ENCODE measurements around the gene LDLRAD3. TPM values are rescaled to one million over a fixed set of nuclear protein-coding genes. Genes with fewer than 3 reads are reported as not detected.

The LDLRAD3 gene
- total and polyA plus RNA-seq, 3 experiments from 2014 or later: 0.09 to 0.44 TPM; not detected in 1

DNA sequence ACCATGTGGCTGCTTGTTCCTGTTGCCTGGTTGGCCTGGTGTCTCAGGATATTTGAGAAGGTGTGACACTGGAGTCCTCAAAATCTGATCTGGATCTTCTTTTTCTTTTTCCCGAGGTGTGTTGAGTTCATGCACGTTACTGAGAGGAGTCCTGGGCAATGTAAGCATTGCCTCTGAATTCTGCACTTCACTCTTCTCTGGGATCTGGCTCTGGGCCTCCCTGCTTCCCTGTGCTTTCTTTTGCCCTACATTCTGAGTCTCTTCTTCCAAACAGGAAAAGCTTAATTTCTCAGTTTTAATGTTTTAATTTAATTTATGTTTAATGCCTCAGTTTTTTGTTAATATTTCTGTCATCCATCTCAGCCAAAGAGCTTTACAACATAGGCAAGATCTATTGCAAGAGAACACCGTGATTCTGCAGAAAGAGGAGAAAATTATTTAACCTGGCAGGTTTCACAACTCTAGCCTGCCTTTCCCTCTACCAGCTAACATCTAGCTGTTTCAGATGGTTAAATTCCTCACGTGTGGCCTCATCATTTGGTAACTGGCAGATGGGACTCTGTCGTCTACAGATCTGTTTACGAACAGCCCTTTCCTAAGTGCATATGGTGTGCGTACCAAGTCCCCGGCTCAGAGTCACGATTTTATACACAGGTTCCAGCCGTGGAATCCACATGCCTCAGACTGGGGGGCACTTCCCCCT, 24.7 kb downstream of the LDLRAD3 start:
- H3K27ac ChIP-seq (ENCODE audit: low read depth, low read length): no peak overlapping the region
- peak overlapping the region in 1 of 8 donors; percentile 26 for H3K27ac Mint-ChIP-seq
- POLR2A ChIA-PET: no interaction called here
- H3K36me3 Mint-ChIP-seq: no peaks in the 10 kb centered on the region
- no peak overlapping the region for H3K4me3 ChIP-seq (ENCODE audit: low read length)
- no peaks in the 10 kb centered on the region for H3K36me3 ChIP-seq (ENCODE audit: insufficient read depth, low read length)
- H3K9me3 Mint-ChIP-seq: peaks cover 0 to under 1% (median 0%) of the 10 kb centered on the region in 5 donors
- H3K4me1 Mint-ChIP-seq: no peaks in the 10 kb centered on the region
- CTCF ChIA-PET: no interaction called here
- H3K4me1 ChIP-seq (ENCODE audit: insufficient read depth, low read length): no peaks in the 10 kb centered on the region
- no peak for DNase-seq
- H3K27me3 ChIP-seq (ENCODE audit: insufficient read depth, low read length, poor library complexity, severe bottlenecking): no peaks in the 10 kb centered on the region
- peaks cover 3 to 12% of the 10 kb centered on the region in 2 donors for H3K27me3 Mint-ChIP-seq
- H3K9me3 ChIP-seq (ENCODE audit: low read length): no peaks in the 10 kb centered on the region
- H3K4me3 Mint-ChIP-seq: no peak overlapping the region

DNA sequence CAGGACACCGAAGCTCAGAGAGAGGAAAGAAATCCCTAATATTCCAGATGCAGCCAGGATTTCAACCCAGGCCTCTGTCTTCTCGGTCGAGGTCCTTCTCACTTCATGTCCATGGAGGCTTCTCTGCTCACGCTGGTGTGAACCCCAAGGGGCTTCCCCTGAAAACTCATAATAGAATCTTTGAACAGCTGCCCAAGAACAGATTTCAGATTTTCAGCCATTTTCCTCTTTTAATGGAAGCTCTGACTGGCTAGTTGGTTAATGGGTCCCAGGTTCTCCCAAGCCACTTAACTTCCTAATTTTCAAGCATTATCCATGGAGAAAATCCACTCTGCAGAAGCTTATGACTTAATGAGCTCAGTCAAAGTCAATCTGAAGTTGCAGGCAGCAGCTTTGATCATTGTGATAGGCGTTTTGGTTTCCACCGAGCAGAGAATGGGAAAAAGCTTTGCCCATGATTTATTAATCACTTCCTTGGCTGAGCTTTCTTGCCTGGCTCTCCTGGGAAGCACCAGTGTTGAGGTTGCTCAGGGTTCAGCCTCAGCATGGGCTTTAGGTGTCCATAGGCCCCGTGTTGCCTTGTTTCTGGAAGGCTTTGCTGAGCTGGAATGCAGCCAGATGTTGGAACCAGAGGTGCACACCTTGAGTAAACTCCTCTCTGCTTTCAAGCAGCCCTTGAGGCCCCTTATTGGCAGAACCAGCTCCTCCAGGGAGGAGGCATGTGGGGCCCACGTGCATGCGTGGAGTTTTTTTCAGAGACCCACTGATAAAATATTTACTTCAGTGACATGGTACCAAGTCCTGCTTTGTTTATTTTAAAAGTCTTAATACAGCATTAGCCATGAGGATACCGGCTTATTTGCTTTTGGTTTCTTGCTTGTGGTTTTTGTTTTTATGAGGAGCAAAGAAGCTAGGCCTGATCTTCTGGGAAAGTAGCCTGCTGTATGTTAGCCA, 25.5 kb downstream of the LDLRAD3 start:
- H3K4me1 ChIP-seq (ENCODE audit: insufficient read depth, low read length): no peaks in the 10 kb centered on the region
- no peak for DNase-seq
- Mint-ChIP-seq H3K4me3 (no peak overlapping the region), H3K9me3 (peaks cover 0 to 2% (median 0%) of the 10 kb centered on the region in 5 donors), H3K4me1 (no peaks in the 10 kb centered on the region), H3K27me3 (peaks cover 2 to 3% of the 10 kb centered on the region in 2 donors), H3K27ac (no peak overlapping the region), H3K36me3 (no peaks in the 10 kb centered on the region)
- CTCF ChIA-PET: no interaction called here
- POLR2A ChIA-PET: no interaction called here
- no peak overlapping the region for H3K4me3 ChIP-seq (ENCODE audit: low read length)
- H3K9me3 ChIP-seq (ENCODE audit: low read length): no peaks in the 10 kb centered on the region
- H3K36me3 ChIP-seq (ENCODE audit: insufficient read depth, low read length): no peaks in the 10 kb centered on the region
- H3K27me3 ChIP-seq (ENCODE audit: insufficient read depth, low read length, poor library complexity, severe bottlenecking): no peaks in the 10 kb centered on the region
- no peak overlapping the region for H3K27ac ChIP-seq (ENCODE audit: low read depth, low read length)

GRCh38 chr11:35970445-35970844, 26.6 kb downstream of the LDLRAD3 start:
- ChIA-PET CTCF (no interaction called here), POLR2A (no interaction called here)
- Histone ChIP-seq H3K4me1 (ENCODE audit: insufficient read depth, low read length) (no peaks in the 10 kb centered on the region), H3K9me3 (ENCODE audit: low read length) (no peaks in the 10 kb centered on the region), H3K27ac (ENCODE audit: low read depth, low read length) (no peak overlapping the region), H3K36me3 (ENCODE audit: insufficient read depth, low read length) (no peaks in the 10 kb centered on the region), H3K27me3 (ENCODE audit: insufficient read depth, low read length, poor library complexity, severe bottlenecking) (no peaks in the 10 kb centered on the region), H3K4me3 (ENCODE audit: low read length) (no peak overlapping the region)
- peaks cover 2 to 3% of the 10 kb centered on the region in 2 donors for H3K27me3 Mint-ChIP-seq
- DNase-seq: no peak
- no peaks in the 10 kb centered on the region for H3K36me3 Mint-ChIP-seq
- peaks cover 0 to 2% (median 0%) of the 10 kb centered on the region in 5 donors for H3K9me3 Mint-ChIP-seq
- no peaks in the 10 kb centered on the region for H3K4me1 Mint-ChIP-seq
- no peak overlapping the region for H3K27ac Mint-ChIP-seq
- no peak overlapping the region for H3K4me3 Mint-ChIP-seq

GRCh38 chr11:35971841-35972422, 28.1 kb downstream of the LDLRAD3 start:
- peaks cover 0 to 4% (median 2%) of the 10 kb centered on the region in 5 donors for H3K9me3 Mint-ChIP-seq
- H3K36me3 ChIP-seq (ENCODE audit: insufficient read depth, low read length): no peaks in the 10 kb centered on the region
- no peak overlapping the region for H3K4me3 ChIP-seq (ENCODE audit: low read length)
- H3K4me3 Mint-ChIP-seq: no peak overlapping the region
- DNase-seq: no peak
- no peaks in the 10 kb centered on the region for H3K9me3 ChIP-seq (ENCODE audit: low read length)
- no peaks in the 10 kb centered on the region for H3K27me3 ChIP-seq (ENCODE audit: insufficient read depth, low read length, poor library complexity, severe bottlenecking)
- H3K27me3 Mint-ChIP-seq: peaks cover 4 to 12% of the 10 kb centered on the region in 2 donors
- no peak overlapping the region for H3K27ac Mint-ChIP-seq
- POLR2A ChIA-PET: no interaction called here
- CTCF ChIA-PET: no interaction called here
- H3K36me3 Mint-ChIP-seq: no peaks in the 10 kb centered on the region
- H3K4me1 Mint-ChIP-seq: no peaks in the 10 kb centered on the region
- no peak overlapping the region for H3K27ac ChIP-seq (ENCODE audit: low read depth, low read length)
- no peaks in the 10 kb centered on the region for H3K4me1 ChIP-seq (ENCODE audit: insufficient read depth, low read length)

- DNase-seq: no peak
- H3K9me3 Mint-ChIP-seq: peaks cover 0 to 4% (median 2%) of the 10 kb centered on the region in 5 donors
- POLR2A ChIA-PET: no interaction called here
- H3K4me1 ChIP-seq (ENCODE audit: insufficient read depth, low read length): no peaks in the 10 kb centered on the region
- no peak overlapping the region for H3K27ac Mint-ChIP-seq
- no peaks in the 10 kb centered on the region for H3K36me3 Mint-ChIP-seq
- no peak overlapping the region for H3K4me3 ChIP-seq (ENCODE audit: low read length)
- H3K9me3 ChIP-seq (ENCODE audit: low read length): no peaks in the 10 kb centered on the region
- no peak overlapping the region for H3K4me3 Mint-ChIP-seq
- H3K4me1 Mint-ChIP-seq: no peaks in the 10 kb centered on the region
- no peak overlapping the region for H3K27ac ChIP-seq (ENCODE audit: low read depth, low read length)
- no peaks in the 10 kb centered on the region for H3K36me3 ChIP-seq (ENCODE audit: insufficient read depth, low read length)
- CTCF ChIA-PET: no interaction called here
- peaks cover 8 to 17% of the 10 kb centered on the region in 2 donors for H3K27me3 Mint-ChIP-seq
- no peaks in the 10 kb centered on the region for H3K27me3 ChIP-seq (ENCODE audit: insufficient read depth, low read length, poor library complexity, severe bottlenecking)
These were observed 31.2 kb downstream of the LDLRAD3 start for GRCh38 chr11:35974882-35975589.

DNA sequence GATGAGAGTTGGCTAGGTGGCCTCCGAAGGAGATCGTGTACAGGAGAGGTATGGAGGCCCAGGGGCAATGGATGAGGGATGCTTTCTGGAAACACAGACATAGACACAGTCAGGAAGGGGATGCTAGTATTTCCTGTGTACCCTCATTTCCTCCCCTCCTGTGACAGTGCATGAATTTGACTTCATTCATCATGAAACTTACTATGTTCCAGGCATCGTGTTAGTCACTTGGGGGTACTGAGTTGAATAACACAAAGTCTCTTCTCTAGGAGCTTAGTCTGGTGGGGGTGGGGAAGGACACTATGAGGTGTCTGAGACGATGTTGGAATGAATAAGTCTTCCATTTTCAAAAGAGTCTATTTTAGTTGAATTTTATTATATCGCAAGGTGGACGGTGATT, 32.6 kb downstream of the LDLRAD3 start:
- no peaks in the 10 kb centered on the region for H3K4me1 ChIP-seq (ENCODE audit: insufficient read depth, low read length)
- H3K4me3 Mint-ChIP-seq: no peak overlapping the region
- no peak overlapping the region for H3K27ac ChIP-seq (ENCODE audit: low read depth, low read length)
- CTCF ChIA-PET: no interaction called here
- H3K9me3 ChIP-seq (ENCODE audit: low read length): no peaks in the 10 kb centered on the region
- H3K27me3 Mint-ChIP-seq: peaks cover 8 to 17% of the 10 kb centered on the region in 2 donors
- H3K9me3 Mint-ChIP-seq: peaks cover 0 to 4% (median 2%) of the 10 kb centered on the region in 5 donors
- DNase-seq: no peak
- no peak overlapping the region for H3K4me3 ChIP-seq (ENCODE audit: low read length)
- H3K27ac Mint-ChIP-seq: no peak overlapping the region
- no peaks in the 10 kb centered on the region for H3K4me1 Mint-ChIP-seq
- H3K27me3 ChIP-seq (ENCODE audit: insufficient read depth, low read length, poor library complexity, severe bottlenecking): no peaks in the 10 kb centered on the region
- POLR2A ChIA-PET: no interaction called here
- no peaks in the 10 kb centered on the region for H3K36me3 Mint-ChIP-seq
- no peaks in the 10 kb centered on the region for H3K36me3 ChIP-seq (ENCODE audit: insufficient read depth, low read length)

GRCh38 chr11:35978183-35978582, 34.3 kb downstream of the LDLRAD3 start:
- H3K36me3 ChIP-seq (ENCODE audit: insufficient read depth, low read length): no peaks in the 10 kb centered on the region
- no peak for DNase-seq
- POLR2A ChIA-PET: no interaction called here
- no peak overlapping the region for H3K4me3 Mint-ChIP-seq
- no peaks in the 10 kb centered on the region for H3K27me3 ChIP-seq (ENCODE audit: insufficient read depth, low read length, poor library complexity, severe bottlenecking)
- peaks cover 0 to 4% (median 2%) of the 10 kb centered on the region in 5 donors for H3K9me3 Mint-ChIP-seq
- no peak overlapping the region for H3K27ac ChIP-seq (ENCODE audit: low read depth, low read length)
- no peak overlapping the region for H3K4me3 ChIP-seq (ENCODE audit: low read length)
- CTCF ChIA-PET: no interaction called here
- no peak overlapping the region for H3K27ac Mint-ChIP-seq
- H3K9me3 ChIP-seq (ENCODE audit: low read length): no peaks in the 10 kb centered on the region
- no peaks in the 10 kb centered on the region for H3K4me1 Mint-ChIP-seq
- H3K27me3 Mint-ChIP-seq: peaks cover 6 to 14% of the 10 kb centered on the region in 2 donors
- H3K4me1 ChIP-seq (ENCODE audit: insufficient read depth, low read length): no peaks in the 10 kb centered on the region
- H3K36me3 Mint-ChIP-seq: no peaks in the 10 kb centered on the region
